Activated T-cell treated with anti-CD3 and anti-CD28 coated beads, Interleukin-2, amount 50 U/mL, for 1 hour (primary cell): ENCODE results near the gene KHDRBS2.

Experiments used
- DNase-seq: peaks from one replicate; pipeline ENCODE4 v3.0.0-alpha.2; 2020

The KHDRBS2 gene

DNA sequence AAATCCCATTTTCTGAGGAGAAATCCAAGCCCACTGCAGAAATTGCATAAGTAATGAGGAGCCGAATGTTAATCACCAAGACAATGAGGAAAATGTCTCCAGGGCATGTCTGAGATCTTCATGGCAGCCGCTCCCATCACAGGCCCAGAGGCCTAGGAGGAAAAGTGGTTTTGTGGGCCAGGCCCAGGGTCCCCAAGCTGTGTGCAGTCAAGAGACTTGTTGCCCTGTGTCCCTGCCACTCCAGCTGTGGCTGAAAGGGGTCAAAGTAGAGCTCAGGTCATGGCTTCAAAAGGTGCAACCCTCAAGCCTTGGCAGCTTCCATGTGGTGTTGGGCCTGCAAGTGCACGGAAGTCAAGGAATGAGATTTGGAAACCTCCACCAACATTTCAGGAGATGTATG is 276.6 kb downstream of the KHDRBS2 start:
- no peak for DNase-seq

DNA sequence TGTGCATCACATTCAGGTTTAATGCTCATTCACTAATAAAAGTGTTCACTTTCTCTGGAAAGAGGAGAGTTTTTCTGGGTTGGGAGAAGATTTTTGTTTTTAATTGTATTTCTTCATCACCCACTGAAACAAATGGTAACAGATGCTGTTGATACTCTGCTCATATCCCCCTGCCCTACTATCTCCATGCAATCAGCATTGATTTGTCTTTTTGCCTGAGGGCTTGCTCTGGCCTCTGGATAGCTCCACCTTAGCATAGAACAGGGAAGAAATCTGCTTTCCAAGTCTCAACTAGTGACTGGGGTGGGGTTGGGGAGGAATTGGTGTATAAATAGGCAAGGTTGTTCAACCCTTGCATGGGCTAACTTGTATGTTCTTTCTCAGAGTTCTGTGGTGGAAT is 296.4 kb downstream of the KHDRBS2 start:
- no peak for DNase-seq

DNA sequence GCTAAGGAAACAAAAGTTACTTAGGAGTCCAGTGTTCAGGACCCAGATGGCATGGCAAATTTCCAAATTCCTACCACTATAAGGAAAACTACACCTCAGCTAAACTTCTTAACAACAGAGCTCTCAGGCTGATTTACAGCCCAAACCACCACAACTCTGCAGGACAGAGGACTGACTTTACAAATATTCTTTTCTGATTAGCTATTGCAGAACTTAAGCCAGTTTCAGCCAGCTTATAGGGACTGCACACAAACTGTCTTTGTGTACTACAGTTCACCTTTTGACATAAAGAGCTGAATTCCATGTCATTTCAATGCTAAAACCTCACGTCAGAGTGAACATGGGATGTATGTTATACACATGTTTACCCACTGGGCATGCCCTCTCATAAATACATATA is 305.4 kb downstream of the KHDRBS2 start:
- no peak for DNase-seq

DNA sequence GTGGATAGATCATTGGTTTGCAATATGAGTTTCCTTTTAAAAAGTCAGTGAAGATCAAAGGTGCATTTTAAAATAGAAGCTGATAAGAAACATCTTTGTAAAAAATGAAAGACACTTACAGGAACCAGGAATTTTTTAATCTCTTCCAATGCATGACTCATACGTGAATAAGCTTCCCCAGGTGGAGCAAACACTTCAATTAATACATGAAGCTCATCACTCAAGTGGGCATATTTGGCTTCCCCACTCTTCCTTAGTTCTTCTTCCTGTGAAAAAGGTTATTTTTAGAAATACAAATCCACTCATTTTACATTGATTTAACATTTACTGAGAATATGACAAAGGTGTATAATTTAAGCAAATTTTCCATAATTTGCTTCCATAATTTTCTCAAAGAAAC is 308.1 kb downstream of the KHDRBS2 start:
- no peak for DNase-seq

DNA sequence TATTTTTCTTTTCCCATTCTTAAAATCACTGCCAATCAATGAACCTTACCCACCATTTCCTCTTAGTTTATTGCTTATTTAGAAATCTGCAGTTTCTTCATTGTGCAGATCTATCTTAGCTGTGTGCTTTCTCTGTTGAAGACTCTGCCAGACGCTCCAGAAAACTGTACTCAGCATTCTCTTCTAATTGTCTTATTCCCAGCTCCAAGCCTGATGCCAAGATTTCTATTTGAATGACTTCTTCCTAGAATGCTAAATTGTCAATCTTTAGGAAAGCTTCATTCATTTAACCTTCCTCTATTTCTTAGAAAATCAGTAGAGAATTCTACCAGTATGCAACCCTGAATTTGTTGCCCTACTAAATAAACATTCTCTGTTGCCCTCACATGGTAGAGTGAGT is 308.9 kb downstream of the KHDRBS2 start:
- no peak for DNase-seq

DNA sequence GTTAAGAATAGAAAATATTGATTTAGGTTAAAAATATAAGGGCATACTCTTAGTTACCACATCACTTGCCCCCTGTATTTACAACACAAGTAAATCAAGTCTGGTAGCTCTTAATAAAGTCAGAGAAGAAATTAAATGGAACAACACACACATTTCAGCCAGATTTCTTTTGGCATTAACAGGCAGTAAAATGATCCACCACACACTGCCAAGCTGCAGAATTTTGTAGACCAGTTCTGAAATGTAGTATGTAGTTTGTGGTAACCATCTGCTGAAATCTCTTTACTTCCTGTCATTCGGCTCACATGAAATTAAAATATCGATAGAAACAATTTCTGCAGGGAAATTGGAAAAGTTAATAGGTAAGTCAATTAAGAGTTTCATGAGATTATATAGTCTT is 326.8 kb downstream of the KHDRBS2 start:
- DNase-seq, result no peak

DNA sequence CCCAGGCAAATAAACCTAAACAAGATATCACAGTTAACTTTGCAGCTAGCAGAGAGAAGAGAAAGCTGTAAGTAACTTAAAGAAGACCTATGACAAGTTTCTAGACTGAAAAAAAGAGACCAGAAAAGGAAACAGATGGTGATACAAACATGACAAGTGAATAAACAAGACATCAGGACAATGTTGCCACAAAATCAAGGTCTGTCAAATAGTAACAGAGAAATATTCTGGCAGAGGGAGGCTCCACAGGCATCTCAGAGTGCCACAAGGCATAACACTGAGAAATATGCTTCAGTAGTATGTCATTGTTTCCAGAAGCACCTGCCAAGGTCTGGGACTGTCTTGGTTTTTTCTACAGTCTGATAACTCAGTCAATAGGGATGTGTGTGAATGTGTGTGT is 332.2 kb downstream of the KHDRBS2 start:
- no peak for DNase-seq

DNA sequence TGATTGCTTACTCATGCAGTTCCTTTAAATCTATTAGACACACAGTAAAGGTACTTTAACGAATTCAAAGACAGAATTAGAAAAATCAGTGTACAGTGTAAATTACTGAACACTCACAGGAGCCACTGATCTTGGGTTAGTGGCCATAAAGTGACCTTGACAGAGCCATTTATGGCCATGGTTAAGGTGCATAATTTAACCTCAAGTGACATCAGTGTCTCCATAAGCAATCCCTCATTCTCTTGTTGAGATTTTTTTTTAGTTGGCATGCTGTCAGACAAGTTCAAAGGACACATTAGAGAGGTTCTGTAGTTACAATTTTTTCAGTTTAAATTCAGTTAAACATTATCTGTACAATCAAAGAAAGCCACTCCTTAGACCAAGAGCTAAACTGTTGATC is 334.4 kb downstream of the KHDRBS2 start:
- no peak for DNase-seq

DNA sequence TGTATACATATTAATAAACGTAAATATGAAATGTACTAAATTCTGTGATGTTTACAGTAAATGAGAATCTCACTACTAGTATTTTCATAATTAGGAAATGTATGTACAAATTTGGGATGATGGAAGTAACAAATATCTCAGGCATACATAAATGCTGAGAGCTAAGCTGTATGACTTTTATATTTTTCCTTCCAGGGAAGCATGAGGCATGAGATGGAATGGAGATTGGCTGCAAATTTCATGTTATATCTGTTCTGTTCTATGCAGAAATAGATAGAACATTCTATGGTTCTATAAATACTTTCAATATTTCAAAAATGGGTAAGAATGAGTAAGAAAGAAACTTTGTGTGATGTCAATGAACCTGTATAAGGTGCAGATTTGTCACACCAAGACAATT is 335.2 kb downstream of the KHDRBS2 start:
- DNase-seq, result no peak

DNA sequence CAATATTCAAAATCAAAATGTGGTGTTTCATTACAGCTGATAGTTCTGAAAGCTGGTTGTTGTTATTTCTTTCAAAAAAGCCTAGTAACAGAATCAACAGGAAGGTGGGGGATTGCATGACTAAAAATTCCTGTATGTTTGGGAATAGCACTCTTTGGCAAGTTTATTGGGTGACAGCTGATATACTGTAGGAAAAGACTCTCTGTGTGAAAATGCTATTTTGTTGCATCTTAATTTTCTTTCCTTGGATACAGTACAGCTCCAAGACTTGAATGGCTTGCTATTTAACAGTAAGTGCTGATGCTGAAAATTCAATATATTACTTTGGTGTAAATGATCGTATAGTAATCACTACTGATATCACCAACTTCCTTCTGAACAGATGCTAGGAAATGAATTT is 336.1 kb downstream of the KHDRBS2 start:
- no peak for DNase-seq

DNA sequence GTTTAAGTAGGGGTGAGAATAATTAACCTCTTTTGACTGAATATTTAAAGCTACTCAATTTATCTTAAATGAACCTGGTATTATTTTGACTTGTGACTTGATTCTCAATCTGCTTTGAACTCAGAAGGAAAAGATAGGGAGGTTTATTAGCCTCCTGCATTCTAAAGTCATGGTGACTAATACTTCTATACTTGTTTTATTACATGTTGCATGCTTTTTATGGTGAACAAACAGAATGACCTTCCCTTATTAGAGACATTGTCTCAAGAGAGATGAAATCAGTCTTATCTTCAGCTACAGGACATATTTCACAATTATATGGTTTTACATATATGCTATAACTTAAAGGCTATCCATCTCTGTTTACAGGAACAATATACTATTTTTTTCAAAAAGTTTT is 336.9 kb downstream of the KHDRBS2 start:
- DNase-seq, result no peak

DNA sequence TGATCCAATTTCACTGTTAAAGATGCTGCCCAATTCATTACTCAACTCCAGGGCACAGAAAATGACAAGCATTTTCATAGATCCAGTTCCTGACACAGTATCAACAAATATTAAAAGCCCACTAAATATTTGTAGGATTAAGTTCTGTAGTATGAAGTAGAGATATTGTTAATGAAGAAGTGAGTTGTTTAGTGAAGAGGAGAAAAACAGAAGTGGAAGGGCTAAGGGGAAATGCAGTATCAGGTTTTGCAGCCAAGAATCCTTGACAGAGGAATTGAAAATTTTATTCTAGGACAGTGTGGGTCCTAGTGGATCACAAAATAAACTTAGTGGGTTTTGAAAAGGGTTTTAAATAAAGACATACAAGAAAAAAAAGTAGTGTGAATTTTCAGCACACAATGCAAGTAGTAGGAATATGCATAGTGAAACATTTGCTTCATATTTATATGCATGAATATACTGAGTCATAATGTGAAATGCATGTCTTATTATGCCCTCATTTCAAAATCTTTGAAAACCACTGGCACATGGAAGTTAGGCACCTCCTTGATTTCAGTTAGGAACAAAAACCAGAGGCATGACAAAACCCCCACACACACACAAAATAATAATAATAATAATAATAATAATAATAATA is 338.6 kb downstream of the KHDRBS2 start:
- no peak for DNase-seq

DNA sequence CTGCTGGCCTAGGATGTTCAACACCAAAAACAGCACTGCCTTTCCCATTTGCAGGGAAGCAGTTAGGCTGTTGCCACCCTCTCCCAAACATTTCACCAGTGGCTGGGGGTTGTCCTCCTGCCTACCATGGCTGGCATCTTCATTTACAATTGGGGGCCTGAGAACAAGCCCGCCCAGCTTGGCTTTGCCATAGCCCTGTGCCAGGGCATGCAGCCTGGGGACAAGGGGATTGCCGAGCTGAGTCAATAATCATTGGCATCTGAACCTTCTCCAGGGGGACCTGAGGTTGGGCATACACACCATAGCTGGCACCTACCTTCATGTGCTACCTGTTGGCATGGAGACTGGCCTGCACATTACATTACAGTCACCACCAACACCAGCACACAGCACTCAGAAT is 345.1 kb downstream of the KHDRBS2 start:
- DNase-seq, result no peak

DNA sequence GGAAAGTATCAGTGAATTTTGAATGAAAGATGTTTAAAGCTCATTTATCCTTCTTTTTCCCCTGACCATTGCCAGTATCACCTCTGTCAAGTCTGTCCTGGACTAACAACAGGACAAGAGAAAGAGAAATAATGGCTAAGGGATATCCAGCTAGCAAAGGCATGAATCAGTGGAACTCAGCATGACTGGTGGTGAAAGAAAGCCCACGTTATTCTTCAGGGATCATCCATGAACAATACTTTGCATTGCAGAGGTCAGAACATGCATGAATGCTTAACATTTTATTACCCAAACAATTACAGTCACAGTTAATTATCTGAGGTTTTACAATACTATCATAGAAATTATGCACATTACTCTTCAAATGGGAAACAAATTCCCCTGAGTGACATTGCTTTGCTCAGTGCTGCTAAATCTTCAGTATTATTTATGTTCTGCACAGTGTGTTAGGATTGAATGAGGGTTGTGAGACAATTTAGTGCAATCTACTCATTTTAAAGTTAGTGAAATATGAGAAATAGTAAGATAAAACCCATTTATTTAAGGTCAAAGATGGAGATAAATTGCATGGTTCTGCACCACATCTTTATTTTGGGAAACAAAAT is 350.7 kb downstream of the KHDRBS2 start:
- no peak for DNase-seq

DNA sequence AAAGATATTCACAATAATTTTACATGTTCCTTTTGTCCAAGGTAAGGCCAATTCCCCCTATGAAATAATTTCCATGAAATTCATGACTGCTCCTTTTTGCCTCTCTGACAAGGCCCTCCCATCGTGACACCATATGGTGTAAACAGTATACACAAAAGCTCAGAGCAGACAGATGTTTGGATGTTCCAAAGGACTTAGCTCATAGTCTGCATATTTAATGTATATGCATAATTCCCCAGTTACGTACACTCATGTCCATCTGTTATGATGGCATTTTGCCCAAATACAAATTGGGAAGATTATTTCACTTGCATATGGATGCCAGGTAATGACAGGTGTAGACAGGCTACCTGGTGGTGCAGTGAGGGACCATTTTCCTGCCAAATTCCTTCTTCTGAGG is 376.5 kb downstream of the KHDRBS2 start:
- no peak for DNase-seq

DNA sequence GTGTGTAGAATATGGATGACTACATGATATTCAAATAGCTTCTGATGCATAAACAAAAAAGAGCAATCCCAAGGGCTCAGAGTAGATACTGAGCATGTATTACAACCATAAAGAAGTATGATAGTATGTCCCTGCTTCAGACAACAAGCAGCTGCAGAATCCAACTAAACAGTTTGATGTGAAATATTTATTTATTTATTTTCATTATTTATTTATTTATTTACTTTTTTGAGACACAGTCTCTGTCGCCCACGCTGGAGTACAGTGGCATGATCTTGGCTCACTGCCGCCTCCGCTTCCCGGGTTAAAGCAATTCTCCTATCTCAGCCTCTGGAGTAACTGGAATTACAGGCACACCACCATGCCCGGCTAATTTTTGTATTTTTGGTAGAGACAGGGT is 384.3 kb downstream of the KHDRBS2 start:
- no peak for DNase-seq

DNA sequence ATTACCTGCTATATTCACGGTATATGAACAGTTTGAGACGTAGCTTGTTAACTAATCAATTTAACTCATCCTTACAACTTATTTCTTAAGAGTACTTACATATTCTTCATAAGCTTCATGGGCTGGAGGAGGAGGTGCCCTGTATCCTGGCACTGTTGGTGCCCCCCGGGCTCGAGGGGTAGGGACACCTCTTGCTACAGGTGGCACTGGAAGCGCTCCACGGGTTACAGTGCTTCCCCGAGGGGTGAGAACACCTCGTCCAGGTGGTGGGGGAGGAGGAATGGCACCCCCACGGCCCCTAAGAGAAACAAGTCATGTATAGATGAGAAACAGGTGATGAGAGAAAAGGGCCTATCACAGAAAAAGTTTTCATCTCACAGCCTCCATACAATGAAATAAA is 391.5 kb downstream of the KHDRBS2 start:
- no peak for DNase-seq

DNA sequence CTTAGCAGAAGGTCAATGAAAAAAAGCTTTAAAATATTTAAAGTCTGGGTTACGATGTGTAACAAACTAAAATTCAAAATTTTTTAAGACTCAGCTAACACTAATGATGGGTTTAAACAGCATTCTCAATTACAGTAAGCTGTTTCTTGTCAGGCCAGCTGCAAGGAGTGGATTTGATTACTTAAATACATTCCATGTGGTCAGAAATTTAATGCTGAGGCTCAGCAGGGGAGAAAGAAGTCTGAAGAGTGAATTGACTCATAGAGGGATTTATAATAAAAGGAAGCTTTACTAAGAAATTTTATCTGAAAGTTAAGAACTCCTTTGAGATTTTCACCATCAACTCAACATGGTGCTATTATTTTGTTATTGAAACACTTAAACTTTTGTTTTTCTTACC is 398.6 kb downstream of the KHDRBS2 start:
- no peak for DNase-seq

DNA sequence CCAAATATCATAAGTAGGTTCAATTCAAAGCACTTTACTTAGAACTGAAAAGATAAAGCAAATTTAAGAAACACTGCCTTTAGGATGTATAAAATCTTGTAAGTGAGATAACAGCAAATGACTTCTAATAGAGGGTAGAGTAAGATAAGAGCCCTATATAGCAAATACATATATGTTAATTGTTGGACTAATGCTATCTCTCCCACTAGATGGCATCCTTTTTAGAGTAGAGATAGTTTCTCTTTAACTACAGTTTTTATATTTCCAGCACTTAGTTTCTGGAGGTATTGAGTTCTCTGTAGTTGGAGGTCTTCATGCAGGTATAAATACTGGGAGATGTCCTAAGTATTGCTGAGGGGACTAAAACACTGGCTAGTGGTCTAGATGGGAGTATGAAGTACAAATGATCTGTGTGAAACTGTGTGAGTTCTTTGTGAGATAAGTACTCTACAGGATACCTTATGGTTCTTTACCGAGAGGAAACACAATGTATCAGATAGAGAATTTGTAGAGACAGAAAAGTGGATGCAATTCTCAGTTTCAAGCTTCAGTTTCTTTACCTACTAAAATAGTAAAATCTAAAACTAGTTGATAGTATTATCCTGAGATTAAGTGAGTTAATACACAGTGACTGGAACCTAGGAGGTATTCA is 399.3 kb downstream of the KHDRBS2 start:
- DNase-seq, result no peak

DNA sequence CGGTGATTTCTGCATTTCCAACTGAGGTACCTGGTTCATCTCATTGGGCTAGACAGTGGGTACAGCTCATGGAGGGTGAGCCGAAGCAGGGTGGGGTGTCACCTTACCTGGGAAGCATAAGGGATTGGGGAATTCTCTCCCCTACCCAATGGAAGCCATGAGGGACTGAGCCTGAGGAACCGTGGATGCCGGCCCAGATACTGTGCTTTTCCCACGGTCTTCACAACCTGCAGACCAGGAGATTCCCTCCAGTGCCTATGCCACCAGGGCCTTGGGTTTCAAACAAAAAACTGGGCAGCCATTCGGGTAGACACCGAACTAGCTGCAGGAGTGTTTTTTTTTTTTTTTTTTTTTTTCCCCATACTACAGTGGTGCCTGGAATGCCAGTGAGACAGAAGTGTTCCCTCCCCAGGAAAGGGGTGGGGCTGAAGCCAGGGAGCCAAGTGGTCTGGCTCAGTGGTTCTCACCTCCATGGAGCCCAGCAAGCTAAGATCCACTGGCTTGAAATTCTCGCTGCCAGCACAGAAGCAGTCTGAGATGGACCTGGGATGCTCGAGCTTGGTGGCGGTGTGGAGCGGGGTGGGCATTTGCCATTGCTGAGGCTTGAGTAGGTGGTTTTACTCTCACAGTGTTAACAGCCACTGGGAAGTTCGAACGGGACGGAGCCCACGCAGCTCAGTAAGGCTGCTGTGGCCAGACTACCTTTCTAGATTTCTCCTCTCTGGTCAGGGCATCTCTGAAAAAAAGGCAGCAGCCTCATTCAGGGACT is 416.2 kb downstream of the KHDRBS2 start:
- no peak for DNase-seq

DNA sequence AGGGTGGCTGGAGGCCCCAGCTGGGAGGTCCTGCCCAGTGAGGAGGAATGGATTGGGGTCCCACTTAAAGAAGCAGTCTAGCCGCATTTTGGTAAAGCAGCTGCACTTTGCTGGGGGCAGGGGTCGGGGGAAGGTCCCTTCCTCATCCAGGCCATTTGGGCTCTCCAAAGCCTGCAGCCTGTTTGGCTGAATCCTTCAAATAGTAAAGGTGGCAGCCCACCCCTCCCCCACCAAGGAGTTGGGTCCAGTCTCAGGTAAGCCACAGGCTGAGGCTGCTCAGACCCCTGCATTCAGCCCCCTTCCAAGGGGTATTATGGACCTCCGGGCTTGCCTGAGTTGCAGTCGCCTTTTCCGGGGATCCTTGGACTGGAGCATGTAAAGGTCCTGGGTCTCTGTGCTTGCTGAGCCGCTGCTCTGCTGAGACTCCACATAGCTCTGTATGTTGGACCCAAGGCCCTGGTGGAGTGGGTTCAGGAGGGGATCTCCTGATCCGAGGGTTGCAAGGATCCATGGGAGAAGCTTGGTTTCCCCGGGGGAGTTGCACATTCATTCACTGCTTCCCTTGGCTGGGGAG is 417.4 kb downstream of the KHDRBS2 start:
- DNase-seq, result no peak

DNA sequence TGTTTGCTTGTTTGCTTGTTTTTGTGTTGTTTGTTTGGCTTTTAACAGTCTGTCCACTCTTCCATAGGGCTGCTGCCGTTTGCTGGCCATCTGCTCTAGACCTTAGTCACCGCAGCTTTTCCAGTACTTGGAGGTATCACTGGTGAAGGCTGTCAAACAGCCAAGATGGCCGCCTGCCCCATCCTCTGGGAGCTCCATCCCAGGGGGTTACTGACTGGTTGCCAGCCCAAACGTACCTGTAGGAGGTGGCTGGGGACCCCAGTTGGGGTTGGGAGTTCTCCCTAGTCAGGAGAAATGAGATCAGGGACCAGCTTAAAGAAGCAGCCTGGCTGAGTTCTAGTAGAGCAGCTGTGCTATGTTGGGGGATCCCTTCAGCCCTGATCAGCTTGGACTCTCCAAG is 418.4 kb downstream of the KHDRBS2 start:
- DNase-seq, result no peak

DNA sequence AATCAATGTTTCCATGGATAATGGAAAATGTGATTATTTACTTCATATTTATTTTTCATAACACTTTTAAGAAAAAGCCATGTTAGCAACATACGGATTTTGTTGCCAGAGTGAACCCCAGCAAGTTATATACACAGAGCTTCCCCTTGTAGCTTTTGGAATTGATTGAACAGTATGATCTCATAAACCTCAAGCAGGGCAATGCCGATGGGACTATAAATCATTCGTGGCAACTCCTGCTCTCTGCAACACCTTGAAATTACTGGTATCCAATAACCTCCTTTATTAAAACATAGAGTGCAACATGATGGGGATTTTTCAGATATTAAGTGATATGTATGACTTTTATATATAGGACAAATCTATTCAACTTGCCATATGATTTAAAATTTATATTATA is 428.5 kb downstream of the KHDRBS2 start:
- DNase-seq, result no peak

DNA sequence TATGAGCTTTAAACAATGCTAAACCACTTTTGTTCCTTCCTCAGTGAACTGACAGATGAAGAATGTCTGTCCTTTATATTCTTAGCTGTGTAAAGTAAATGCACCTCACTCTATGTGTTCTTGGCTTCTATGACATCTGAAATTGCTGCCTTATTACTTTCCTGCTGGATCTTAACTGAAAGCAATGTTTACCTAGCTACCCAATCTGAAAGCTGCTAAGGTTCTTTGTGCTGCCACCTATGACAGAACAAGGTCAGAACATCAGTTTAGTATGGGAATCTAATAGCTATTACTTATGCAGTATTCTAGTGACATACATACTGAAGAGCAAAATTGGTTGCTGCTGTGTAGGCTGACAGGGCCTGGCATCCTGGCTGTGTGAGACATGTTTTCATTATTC is 444.1 kb downstream of the KHDRBS2 start:
- no peak for DNase-seq
